GM12874 (cell line): ENCODE measurements around the gene GSN.

Experiments
- TF ChIP-seq, protein P1 (sequence below): IDR thresholded peaks from 2 replicates; pipeline ENCODE4 v1.5.1; 2011; ENCODE audit warnings: low read depth, mild to moderate bottlenecking, control low read depth, low read length, moderate library complexity; ENCODE audit not compliant: insufficient read depth

The GSN gene

DNA sequence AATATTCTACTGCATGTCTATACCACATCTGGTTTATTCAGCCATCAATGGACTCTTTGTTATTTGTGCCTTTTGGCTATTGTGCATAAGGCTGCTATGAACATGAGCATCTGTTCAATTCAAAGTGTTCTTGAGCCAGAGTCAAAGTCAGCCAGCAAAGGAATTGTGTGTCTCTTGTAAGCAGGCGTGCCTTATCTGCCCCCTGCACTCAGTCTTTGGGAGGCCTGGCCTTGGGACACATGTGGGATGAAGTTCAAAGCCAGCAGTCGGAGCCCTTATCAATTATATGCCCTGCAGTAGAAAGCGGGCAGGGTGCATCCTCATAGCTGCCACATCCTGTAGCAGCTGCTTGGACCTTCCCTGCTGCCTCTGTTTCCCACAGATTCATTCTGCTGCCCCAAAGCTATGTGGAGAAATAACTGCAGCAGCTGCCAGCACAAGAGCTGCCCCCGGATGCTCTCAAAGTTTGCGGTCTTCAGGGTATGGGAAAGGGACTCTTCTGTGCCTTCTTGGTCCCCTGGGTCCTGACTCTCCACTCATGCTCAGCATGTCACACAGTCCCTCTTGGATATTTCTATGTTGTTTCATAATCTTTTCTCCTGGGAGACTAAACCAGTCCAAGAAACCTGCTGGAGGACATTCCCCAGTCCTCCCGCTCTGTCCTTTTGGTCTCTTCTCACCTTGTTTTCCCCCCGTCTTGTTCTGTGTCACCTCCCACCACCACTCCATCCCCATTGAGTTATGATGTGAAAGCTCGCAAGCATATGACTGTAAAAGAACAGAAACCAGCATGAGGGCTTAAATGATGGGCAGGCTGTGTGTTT, 66.2 kb downstream of the GSN start:
- TF ChIP-seq, protein P1, sequence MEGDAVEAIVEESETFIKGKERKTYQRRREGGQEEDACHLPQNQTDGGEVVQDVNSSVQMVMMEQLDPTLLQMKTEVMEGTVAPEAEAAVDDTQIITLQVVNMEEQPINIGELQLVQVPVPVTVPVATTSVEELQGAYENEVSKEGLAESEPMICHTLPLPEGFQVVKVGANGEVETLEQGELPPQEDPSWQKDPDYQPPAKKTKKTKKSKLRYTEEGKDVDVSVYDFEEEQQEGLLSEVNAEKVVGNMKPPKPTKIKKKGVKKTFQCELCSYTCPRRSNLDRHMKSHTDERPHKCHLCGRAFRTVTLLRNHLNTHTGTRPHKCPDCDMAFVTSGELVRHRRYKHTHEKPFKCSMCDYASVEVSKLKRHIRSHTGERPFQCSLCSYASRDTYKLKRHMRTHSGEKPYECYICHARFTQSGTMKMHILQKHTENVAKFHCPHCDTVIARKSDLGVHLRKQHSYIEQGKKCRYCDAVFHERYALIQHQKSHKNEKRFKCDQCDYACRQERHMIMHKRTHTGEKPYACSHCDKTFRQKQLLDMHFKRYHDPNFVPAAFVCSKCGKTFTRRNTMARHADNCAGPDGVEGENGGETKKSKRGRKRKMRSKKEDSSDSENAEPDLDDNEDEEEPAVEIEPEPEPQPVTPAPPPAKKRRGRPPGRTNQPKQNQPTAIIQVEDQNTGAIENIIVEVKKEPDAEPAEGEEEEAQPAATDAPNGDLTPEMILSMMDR, result no peak

DNA sequence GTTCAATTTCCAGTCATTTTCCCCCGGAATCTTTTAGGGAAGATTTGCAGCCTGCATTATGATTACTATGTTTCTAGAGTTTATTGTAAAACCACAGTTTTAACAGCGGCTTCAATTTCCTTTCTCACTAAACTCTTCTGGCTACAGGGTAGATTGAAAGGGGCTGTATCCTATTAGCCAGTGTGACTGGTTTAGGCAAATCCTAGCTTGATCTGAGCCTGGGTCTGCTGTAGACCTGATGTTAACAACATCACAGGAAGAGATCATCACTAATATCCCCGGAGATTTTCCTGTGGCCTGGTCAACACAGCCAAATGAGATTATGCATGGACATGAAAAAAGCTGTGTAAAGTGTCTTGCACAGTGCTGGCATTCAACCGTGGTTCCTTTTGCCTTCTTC, 68.7 kb downstream of the GSN start:
- TF ChIP-seq, protein P1, result no peak

DNA sequence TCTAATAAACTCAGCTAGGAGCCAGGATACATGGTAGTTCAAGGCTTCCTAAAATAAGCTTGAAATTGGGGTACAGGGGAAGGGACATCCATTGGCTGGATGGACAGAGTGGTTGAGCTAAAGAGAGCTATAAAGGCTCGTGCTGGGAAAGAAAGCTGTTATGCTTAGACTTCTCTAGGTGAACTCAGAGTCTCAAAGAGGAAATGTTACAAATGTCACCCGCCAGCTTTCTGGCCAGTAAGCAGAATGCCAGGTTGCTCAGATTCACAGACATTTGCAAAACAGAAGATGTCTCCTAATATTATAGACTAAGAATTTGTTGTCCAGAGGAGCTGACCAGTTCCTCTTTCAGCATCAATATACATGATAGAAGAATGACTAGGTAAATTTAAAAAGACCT, 71.5 kb downstream of the GSN start:
- TF ChIP-seq, protein P1, result no peak

GRCh38 chr9:121340676-121341392, 72.9 kb downstream of the GSN start:
- TF ChIP-seq, protein P1, result no peak

- TF ChIP-seq, protein P1, result no peak
Observed at GRCh38 chr9:121344184-121344583, 76.2 kb downstream of the GSN start.

GRCh38 chr9:121345070-121345469, 77.1 kb downstream of the GSN start:
- TF ChIP-seq, protein P1, result no peak

DNA sequence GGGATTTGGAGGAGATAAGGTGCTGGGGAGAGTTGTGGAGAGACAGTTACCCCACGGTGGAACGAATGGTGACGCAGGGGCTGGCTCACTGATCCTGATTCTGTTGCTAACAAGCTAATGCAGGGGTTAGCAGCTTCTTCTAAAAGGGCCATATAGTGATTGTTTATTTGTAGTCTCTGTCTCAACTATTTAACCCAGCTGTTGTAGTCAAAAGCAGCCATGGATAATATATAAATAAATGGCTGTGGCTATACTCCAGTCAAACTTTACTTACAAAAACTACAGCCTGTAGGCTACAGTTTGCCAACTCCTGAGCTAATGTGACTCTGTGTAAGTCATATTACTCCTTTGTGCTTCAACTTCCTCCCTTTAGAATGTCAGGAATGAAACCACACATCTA, 80.3 kb downstream of the GSN start:
- TF ChIP-seq, protein P1, result no peak
